Hematopoietic multipotent progenitor cell treated with erythropoietin and hydrocortisone succinate and interleukin-3 and kit ligand, for 17 days (in vitro differentiated cells): Measurements from ENCODE around the gene XRCC3.
"Not testable (repeated sequence)": the region's sequence is repeated elsewhere in the genome, so short reads cannot be mapped to it uniquely, and the experiment has no call there.

ENCODE experiments used
- DNase-seq: peaks from one replicate; pipeline ENCODE4 v3.0.0-alpha.2; 2015; ENCODE audit warnings: low spot score

The XRCC3 gene

GRCh38 chr14:103693515-103693914, 21.7 kb downstream of the XRCC3 start:
- DNase-seq = no peak

GRCh38 chr14:103692871-103693270, 22.4 kb downstream of the XRCC3 start:
- no peak for DNase-seq

DNA sequence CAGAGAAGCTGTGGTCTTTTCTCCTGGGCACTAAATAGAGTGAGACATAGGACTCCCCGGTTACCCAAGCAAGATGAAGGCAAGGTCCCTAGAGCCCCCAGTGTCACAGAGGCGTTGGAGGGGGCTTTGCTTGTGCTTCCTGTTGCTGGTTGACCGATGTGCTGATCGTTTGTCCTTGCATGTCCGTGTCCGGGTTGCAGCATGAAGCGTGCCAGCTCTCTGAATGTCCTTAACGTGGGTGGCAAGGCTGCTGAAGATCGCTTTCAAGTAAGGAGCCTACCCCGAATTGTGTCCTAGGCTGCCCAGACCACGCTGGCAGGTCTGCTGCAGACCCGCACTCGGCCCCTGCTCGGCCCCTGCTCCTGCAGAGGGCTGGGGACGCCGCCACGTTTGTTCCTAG, 23.1 kb downstream of the XRCC3 start:
- no peak for DNase-seq

GRCh38 chr14:103691655-103692054, 23.6 kb downstream of the XRCC3 start:
- not testable (repeated sequence) for DNase-seq

DNA sequence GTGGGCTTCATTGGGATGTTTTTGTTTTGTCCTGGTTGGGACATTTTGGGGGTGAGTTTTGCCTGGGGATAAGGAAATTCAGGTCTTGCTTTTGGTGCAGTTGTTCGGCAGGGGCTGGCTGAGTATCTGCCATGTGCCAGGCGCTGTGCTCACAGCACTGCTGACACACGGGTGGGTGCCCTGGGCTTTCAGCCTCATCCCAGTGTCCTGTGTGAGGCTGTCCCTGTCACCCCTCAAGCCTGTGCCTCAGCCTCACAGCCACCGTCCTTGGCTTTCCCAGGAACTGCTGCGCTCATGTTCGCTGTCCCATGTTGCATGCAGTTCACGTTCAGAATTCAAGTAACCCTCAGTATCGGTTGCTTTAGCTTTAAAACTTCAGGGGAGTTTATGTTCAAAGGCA, 24.9 kb downstream of the XRCC3 start:
- DNase-seq = no peak

DNA sequence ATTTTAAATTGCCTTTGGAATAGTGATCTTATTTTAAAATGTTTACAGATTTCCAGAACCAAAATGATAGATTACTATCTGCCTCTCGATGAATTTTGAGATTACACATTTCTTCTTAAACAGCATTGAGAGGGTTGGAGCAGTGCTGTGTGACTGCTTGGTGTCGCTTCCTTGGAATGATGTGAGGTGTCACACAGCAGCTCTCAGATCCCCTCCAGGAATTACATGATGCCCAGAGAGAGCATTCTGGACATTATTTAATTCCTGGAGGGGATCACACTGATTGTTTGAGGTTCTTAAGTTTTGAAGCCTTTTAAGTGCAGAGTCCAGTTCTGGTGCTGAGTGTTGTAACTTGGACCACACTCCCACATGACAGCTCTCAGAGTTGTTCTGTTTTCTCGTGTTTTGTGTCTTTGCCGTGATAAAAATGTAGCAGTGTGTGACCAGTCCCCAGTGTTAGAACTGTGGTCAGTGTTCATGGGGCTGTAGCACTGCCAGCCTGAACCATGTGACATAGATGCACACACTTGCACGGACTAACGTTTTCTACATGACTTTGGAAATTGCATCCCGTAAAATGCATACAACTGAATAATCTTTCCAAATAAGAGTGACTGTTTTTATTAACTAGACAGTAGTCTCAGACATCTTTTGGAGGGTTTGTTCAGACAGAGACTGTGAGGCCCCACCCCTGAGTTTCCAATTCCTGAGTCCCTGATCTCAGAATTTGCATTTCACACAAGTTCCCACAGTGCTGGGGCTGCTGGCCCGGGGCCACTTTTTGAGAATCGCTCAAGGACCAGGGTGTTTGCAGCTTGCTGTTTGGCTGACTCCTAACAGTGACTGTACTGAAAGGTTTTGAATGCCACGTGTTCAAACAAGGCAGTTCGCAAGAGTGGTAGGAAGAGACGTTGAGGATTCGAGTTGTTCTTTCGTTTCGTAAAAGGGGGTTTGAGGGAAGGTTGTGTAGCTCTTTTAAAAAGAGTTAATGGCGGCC, 26.0 kb downstream of the XRCC3 start:
- no peak for DNase-seq

GRCh38 chr14:103688441-103688840, 26.8 kb downstream of the XRCC3 start:
- no peak for DNase-seq

GRCh38 chr14:103687712-103688111, 27.5 kb downstream of the XRCC3 start:
- DNase-seq = no peak

DNA sequence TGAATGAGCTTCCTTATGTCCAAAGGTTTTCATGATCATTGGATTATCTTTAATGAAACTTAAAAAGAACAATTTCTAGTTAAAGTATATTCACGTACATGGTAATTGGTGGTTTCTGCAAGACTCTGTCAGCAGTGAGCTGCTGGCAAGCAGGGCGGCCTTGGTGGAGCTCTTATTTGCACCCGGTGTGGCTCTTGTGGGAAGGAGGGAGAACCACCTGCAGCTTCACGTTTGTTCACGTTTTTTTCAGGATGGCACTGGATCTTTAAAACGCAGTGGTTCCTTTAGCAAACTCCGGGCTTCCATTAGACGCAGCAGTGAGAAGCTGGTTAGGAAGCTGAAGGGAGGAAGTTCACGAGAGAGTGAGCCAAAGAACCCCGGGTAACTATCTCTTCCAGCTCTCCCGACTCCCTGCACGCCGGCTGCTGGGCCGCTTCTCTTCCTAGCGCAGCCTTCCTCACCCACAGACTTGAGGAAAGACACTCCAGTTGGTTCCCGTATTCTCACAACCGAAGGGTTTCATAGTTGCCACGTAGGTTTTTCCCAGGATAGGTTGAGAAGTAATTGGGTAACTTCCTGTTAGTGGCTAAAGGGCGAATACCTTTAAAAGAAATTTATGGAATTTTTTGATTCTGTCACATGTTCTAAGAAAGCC, 28.3 kb downstream of the XRCC3 start:
- DNase-seq = no peak

DNA sequence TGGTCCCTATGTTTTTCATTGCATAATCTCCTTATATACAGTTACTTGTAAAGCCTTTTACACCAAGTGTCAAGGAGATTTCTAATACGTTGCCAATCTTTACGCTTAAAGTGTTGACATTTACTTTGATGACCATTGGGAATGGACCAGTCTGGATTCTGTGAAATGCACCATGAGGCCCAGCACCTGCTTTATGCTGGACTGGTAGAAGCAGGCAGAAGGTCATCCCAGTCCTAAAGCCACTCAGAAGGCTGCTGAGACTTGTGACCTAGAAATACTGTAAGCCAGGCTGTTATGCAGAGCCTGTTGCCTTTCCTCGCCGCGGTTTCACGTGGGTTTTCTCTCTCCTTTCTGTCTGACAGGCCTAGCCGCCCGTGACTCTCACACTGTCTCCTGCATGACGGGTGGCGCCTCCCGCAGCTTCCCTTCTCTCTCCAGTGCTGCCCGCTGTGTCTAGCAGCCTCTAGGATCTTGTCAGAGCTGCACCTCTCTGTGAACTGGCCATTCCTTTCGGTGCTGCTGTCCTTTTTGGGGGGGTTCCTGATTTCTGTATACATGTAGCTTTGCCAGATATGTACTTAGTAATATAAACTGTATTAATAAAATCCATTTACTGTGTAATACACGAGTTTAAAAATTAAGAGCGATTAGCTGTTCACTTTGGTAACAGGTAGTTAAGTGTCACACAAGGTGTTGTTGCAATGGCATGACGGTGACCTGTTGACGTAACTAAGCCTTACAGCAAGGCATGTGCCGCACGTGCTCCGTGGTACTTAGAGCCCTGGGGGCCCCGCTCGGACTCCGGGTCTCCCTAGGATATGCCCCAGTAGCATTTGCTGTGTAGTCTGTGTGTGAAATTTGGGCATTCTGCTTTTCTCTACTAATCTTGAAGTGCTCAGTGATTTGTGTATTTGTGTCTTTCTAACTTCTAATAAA, 29.7 kb downstream of the XRCC3 start:
- no peak for DNase-seq

- DNase-seq = no peak
These were observed 30.4 kb downstream of the XRCC3 start for GRCh38 chr14:103684871-103685270.

DNA sequence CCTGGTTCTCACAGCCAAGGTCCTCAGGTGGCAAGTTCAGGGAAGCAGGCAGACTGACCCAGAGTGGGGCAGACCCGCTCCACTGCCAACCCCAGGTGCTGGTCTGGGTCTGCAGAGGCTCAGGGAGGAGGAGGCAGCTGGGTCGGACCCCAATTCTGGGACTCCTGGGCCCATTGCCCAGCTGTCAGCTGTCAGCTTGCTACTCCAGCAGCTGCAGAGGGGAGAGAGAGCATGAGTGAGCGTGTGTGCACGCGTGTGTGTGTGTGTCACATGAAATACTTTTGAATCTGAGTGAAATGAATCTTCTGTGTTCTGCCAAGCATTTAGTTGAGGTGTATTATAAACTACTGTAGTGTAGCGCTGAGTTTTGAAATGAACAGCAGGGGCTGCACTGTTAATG, 30.8 kb downstream of the XRCC3 start:
- no peak for DNase-seq

GRCh38 chr14:103683139-103683538, 32.1 kb downstream of the XRCC3 start:
- no peak for DNase-seq

- no peak for DNase-seq
These were observed 34.6 kb downstream of the XRCC3 start for GRCh38 chr14:103680491-103681231.

DNA sequence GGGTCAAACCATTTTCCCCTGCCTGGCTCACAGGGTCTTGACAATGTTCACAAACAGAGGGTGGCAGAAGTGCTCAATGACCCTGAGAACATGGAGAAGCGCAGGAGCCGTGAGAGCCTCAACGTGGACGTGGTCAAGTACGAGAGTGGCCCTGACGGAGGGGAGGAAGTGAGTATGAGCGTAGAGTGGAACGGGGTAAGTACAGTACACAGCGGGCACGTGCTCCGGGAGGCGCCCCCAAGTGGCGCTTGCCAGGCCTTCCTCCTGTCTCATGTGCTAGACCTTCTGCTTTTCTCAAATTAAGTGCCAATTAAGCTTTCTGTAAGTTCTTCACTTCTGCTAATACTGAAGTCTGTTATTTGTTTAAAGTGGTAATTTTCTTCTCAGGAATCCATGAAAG, 35.9 kb downstream of the XRCC3 start:
- DNase-seq = peak; percentile 55

DNA sequence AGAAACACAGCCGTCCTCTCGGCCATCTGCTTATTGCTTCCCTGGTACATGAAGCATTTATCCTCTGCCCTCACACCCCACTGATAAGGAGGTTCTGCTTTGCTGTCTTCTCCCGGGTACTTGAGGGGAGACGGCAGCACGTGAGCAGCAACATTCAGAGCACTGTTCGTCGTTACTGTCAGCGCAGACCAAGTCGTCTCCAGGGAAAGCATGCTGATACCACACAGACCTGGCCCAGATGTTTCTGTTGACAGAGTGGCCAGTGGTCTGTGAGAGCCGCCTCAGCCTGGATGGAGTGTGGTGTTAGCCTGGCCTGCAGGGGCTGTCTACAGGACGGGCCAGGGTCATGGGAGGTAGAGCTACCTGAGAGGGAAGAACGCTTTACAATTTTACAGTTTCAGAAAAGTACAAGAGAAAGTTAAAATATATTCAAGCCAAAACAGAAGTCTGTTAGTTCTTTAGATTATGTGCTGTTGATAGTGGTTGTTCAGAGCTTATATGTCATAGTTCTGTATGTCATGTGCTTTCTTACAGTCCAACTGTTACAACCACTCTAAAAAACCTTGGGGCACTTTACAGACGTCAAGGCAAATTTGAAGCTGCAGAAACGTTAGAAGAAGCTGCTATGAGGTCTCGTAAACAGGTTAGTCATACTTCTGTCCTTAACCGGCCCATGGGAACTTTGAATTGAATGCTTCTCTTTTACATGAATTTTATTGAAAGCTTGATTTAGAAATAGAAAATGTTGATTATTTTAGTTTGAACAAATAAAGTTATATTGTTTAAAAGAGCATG, 38.2 kb downstream of the XRCC3 start:
- no peak for DNase-seq

- DNase-seq = no peak
These were observed 39.3 kb downstream of the XRCC3 start for GRCh38 chr14:103675957-103676356.

DNA sequence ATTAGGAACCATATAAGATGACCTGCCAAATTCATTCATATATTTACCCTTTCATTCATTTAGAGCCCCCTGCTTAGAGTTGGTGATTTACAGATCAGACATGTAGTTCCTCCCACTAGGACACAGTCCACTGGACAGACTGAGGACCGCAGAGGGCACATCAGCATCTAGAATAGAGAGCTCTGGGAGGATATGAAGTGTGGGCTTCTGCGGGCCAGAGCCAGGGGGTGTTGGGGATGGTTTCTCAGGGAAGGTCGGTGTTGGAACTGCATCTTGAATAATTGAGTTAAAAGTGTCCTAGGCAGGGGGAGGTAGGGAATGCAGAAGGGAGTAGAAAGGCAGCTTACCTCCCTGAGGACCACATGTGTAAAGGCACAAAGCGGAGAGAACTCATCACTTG, 43.3 kb downstream of the XRCC3 start:
- no peak for DNase-seq

GRCh38 chr14:103669370-103669769, 45.9 kb downstream of the XRCC3 start:
- no peak for DNase-seq

GRCh38 chr14:103668117-103668516, 47.1 kb downstream of the XRCC3 start:
- no peak for DNase-seq

DNA sequence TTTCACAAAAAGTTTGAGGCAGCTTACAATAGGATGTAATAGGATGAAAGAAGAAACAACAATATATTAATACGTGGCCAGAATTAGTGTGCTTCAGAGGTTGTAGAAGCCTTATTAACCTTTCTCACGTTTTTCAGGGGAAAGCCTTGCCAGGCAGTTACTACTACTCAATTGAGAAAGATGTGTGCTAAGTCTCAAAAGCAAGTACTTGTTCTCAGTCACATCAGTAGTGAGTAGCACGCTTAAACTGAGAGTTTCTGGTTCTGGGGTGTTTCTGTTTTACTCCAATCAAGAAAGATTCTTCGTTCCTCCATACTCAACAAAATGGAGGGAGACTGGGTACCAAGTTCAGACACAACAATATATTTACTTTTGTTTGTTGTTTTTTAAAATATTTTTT, 47.6 kb downstream of the XRCC3 start:
- DNase-seq = no peak
